ENCODE data around the gene ATRN.

ATRN gene

DNA sequence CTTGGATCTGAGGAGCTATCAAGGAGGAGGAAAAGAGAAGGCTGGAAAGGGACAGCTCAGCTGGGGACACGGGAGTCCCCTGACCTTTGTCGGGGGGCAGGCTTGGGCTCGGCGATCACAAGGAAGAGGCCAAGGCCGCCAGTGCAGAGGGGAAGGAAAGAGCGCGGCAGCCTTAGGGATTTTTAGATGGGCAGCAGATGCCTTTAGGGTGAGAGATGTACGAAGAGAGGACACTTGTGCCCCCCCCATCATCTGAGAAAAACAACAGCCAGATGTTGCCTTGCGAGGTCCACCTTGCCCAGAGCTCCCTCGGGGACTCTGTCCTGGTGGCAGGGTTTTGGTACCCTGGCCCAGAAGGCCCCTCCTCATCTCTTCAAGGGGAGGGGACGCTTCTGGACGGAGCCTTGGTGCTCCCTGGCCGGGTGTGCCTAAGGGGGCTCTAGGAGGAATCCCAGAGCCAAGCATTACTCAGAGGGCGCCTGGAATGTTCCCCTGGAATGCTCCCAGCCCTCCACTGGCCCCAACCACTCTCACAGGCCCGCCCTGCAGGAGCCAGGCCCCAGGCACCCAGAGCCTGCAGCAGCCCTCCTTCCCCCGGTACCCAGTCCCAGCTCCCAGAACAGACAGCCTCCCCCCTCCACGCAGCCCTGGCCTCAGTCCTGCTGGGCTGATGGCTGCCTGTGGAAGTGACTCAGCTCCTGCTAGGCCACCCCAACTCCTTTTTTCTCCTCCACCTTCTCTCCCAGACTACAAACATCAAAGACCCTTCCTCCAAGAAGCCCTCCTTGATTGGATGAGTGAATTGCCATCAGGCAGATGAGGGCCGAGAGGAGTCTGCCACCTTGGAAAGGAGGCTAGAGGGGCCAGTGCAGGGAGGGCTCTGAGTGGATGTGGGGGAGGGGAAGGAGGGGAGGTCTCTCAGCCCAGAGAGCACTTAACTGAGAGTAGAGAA lies 209.2 kb downstream of the ATRN start:
- peaks cover 24% of the 10 kb centered on the region for H3K27me3 ChIP-seq (ENCODE audit: control insufficient read depth, insufficient read depth, low read length)
- H3K4me1 ChIP-seq (ENCODE audit: control insufficient read depth, insufficient read depth, low read length): peaks cover 21% of the 10 kb centered on the region
- no peak overlapping the region for H3K4me3 ChIP-seq (ENCODE audit: low read depth, low read length)
- H3K9me3 ChIP-seq (ENCODE audit: control insufficient read depth, insufficient read depth, low read length): no peaks in the 10 kb centered on the region
- no peak overlapping the region for H3K9ac ChIP-seq (ENCODE audit: low read depth, low read length)
- H3K36me3 ChIP-seq (ENCODE audit: control insufficient read depth, insufficient read depth, low read length): no peaks in the 10 kb centered on the region
- H3K27ac ChIP-seq (ENCODE audit: low read depth, low read length): no peak overlapping the region

DNA sequence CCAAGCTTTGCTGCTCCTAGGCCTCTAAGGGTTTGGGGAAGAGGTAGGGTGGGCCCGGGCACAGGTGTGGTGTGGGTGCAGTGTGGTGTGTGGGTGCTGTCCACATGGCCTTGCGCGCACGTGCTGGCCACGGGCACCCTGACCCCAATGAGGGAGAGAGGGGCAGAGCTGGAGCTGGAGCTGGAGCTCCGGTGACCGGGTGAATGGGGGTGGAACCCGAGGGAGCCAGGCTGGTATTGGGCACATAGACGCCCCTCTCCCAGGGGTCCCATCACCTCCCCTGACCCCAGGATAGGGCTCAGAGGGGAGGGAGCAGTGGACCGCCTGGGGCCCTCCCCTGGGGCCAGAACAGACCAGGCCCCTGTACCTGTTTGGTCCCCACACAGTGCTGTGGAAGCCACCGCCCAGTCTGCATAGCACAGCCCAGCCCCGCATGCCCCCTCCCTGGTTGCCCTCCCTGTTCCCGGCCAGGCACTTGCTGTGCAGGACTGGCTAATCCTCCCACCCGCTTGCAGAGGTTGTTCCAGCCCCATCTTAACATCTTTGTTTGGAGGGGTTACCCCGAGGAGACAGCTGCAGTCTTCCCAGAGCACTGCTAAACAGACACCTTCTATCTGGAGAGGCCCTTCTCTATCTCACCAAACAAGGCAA lies 210.0 kb downstream of the ATRN start:
- H3K4me3 ChIP-seq (ENCODE audit: low read depth, low read length): peak overlapping the region; percentile 68; the same call in 1 of the 2 replicates

DNA sequence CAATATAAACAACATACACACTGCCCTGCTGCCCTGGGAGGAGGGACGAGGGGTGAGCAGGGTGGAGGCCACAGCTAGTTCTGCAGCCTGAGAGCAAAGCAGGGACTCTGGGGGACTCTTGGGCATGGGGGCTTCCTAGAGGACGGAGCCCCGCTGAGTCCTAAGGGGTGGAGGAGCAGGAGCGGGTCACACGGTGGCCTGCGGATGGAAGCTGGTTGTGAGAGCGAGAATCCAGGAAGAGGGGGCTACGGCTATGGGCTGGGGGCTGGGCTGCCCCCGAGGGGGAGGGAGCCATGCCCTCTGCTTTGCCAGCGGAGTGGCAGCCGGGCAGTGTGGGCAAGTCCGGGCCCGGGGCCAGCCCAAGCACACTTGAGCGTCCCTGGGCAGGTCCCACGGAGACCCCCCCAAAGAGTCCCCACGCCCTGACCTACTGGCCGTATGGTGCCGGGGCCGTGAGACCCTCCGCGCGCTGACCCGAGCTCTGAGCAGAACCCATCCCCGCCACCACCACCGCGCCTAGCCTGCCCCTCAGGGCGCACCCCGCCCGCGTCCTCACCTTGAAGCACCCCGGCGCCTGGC lies 210.6 kb downstream of the ATRN start:
- H3K4me3 ChIP-seq (ENCODE audit: low read depth, low read length): peak overlapping the region; percentile 68
- H3K9ac ChIP-seq (ENCODE audit: low read depth, low read length): no peak overlapping the region
- H3K9me3 ChIP-seq (ENCODE audit: control insufficient read depth, insufficient read depth, low read length): no peaks in the 10 kb centered on the region
- H3K4me1 ChIP-seq (ENCODE audit: control insufficient read depth, insufficient read depth, low read length): peaks cover 24% of the 10 kb centered on the region
- no peaks in the 10 kb centered on the region for H3K36me3 ChIP-seq (ENCODE audit: control insufficient read depth, insufficient read depth, low read length)
- peaks cover 21% of the 10 kb centered on the region for H3K27me3 ChIP-seq (ENCODE audit: control insufficient read depth, insufficient read depth, low read length)
- H3K27ac ChIP-seq (ENCODE audit: low read depth, low read length): no peak overlapping the region

More for the DNA sequence above, 210.0 kb downstream of the ATRN start:
- H3K27ac ChIP-seq (ENCODE audit: low read depth, low read length): no peak overlapping the region
- H3K36me3 ChIP-seq (ENCODE audit: control insufficient read depth, insufficient read depth, low read length): no peaks in the 10 kb centered on the region
- peaks cover 21% of the 10 kb centered on the region for H3K27me3 ChIP-seq (ENCODE audit: control insufficient read depth, insufficient read depth, low read length)
- H3K4me1 ChIP-seq (ENCODE audit: control insufficient read depth, insufficient read depth, low read length): peaks cover 24% of the 10 kb centered on the region
- no peaks in the 10 kb centered on the region for H3K9me3 ChIP-seq (ENCODE audit: control insufficient read depth, insufficient read depth, low read length)
- H3K9ac ChIP-seq (ENCODE audit: low read depth, low read length): no peak overlapping the region

DNA sequence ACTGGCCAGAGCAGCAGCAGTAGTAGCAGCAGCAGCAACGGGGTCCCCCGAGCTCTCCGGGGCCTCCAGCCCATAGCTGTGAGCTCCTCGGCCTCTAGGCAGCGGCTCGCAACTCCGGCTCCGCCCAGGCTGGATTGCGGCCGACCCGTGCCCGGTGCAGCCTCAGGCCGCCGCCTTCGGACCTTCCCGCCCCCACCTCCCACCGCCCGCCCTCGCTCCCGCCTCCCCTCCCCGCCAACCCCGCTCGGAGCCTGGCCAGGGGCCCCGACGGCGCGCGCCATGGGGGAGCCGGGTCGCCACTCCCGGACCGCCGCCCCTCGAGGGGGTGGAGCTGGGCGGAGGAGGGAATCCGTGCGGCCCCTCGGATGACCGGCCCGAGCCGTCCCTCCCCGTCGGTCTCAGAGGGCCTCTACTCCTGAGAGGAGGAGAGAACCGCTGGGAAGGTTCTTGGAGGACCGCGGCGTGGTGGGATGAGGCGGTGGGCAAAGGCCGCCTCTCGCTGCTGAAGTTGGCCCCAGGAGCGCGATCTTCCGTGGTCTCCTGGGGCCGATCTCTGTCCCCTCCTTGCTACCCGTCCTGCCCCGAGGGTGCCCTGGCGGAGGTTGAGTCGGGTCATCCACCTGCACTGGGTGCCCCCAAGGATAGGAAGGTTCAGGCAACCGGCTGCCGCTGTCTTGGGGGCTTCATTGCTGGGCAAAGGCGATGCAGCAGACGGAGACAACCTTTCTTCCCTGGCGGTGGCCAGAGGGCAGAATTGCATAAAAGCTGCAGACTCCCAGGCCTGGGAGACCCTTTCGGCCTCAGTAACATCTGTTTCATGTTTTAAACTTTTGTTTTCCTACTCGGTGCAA lies 211.3 kb downstream of the ATRN start, which contains the start of gene ADAM33:
ADAM33 (minus strand) TSS at position 80 of the 851 bp plus-strand sequence; CDS start at position 74, 6 bp downstream.
- no peaks in the 10 kb centered on the region for H3K9me3 ChIP-seq (ENCODE audit: control insufficient read depth, insufficient read depth, low read length)
- H3K9ac ChIP-seq (ENCODE audit: low read depth, low read length): no peak within 1 kb of the TSS
- no peaks in the 10 kb centered on the region for H3K36me3 ChIP-seq (ENCODE audit: control insufficient read depth, insufficient read depth, low read length)
- H3K27ac ChIP-seq (ENCODE audit: low read depth, low read length): no peak within 1 kb of the TSS
- peak within 1 kb of the TSS; percentile 68 for H3K4me3 ChIP-seq (ENCODE audit: low read depth, low read length)
- H3K4me1 ChIP-seq (ENCODE audit: control insufficient read depth, insufficient read depth, low read length): peaks cover 24% of the 10 kb centered on the region
- peaks cover 21% of the 10 kb centered on the region for H3K27me3 ChIP-seq (ENCODE audit: control insufficient read depth, insufficient read depth, low read length)

DNA sequence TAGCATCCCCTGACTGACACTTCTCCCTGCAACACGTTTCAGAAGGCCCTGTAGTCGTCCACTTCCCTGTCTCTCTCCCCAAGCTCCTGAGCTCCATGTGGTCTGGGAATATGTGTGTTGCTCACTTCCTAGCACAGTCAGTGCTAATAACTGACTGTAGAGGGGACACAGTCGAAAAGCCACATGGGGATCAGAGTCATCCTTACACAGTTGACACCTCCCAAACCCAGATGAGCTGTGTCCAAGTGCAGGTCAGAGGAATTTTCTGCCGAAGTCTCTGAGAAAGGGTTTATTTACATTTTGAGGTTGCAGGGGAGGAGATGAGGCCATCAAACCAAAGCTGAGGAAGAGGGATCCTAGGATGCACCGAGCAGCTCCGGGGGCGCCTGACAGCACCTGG lies 214.5 kb downstream of the ATRN start:
- Histone ChIP-seq H3K4me1 (ENCODE audit: control insufficient read depth, insufficient read depth, low read length) (peaks cover 22% of the 10 kb centered on the region), H3K4me3 (ENCODE audit: low read depth, low read length) (no peak overlapping the region), H3K27me3 (ENCODE audit: control insufficient read depth, insufficient read depth, low read length) (peaks cover 21% of the 10 kb centered on the region), H3K27ac (ENCODE audit: low read depth, low read length) (no peak overlapping the region), H3K9ac (ENCODE audit: low read depth, low read length) (no peak overlapping the region), H3K9me3 (ENCODE audit: control insufficient read depth, insufficient read depth, low read length) (no peaks in the 10 kb centered on the region), H3K36me3 (ENCODE audit: control insufficient read depth, insufficient read depth, low read length) (no peaks in the 10 kb centered on the region)

DNA sequence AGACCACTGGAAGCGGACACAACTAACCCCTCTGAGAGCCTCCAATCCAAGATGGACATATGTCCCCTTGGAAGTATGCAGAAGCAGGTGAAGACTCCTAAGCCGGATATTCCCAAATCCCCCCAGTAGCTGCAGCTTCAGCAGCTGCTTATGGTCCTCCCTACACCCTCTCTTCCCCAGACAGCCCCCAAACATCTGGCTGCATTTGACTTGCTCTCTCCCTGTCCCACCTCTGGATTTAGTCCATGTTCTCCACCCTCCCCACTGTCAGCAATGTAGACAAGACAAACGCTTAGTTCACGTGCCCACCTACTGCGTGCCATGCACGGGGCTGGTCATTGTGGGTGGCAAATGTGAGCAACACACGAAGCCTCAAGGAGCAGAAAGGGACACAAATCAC lies 215.6 kb downstream of the ATRN start:
- peaks cover 11% of the 10 kb centered on the region for H3K27me3 ChIP-seq (ENCODE audit: control insufficient read depth, insufficient read depth, low read length)
- H3K36me3 ChIP-seq (ENCODE audit: control insufficient read depth, insufficient read depth, low read length): no peaks in the 10 kb centered on the region
- no peak overlapping the region for H3K27ac ChIP-seq (ENCODE audit: low read depth, low read length)
- no peaks in the 10 kb centered on the region for H3K9me3 ChIP-seq (ENCODE audit: control insufficient read depth, insufficient read depth, low read length)
- H3K4me1 ChIP-seq (ENCODE audit: control insufficient read depth, insufficient read depth, low read length): peaks cover 11% of the 10 kb centered on the region
- no peak overlapping the region for H3K4me3 ChIP-seq (ENCODE audit: low read depth, low read length)
- H3K9ac ChIP-seq (ENCODE audit: low read depth, low read length): no peak overlapping the region

DNA sequence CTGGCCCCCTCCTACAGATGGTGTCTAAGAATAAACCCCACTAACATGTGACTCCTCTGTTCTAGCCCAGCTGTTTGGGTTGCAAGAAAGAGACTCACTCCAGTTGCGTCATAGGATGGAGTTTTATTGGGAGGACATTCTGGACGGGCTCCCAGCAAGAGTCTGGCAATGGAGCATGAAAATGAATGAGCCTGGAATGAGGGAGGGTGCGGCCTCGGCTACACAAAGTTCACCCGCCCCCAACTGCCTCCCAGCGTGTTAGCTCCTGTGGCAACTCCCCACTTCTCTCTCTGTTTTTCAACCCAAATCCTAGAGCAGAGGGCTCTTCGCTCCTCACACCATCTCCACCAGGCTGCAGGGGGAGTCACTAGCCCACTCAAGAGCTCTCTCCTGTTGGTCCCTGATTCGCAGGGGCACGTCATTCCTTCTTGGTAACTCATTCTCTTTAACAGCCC lies 216.1 kb downstream of the ATRN start:
- Histone ChIP-seq H3K4me3 (ENCODE audit: low read depth, low read length) (no peak overlapping the region), H3K4me1 (ENCODE audit: control insufficient read depth, insufficient read depth, low read length) (peaks cover 11% of the 10 kb centered on the region), H3K9ac (ENCODE audit: low read depth, low read length) (no peak overlapping the region), H3K27ac (ENCODE audit: low read depth, low read length) (no peak overlapping the region), H3K27me3 (ENCODE audit: control insufficient read depth, insufficient read depth, low read length) (peaks cover 7% of the 10 kb centered on the region), H3K9me3 (ENCODE audit: control insufficient read depth, insufficient read depth, low read length) (no peaks in the 10 kb centered on the region), H3K36me3 (ENCODE audit: control insufficient read depth, insufficient read depth, low read length) (no peaks in the 10 kb centered on the region)

DNA sequence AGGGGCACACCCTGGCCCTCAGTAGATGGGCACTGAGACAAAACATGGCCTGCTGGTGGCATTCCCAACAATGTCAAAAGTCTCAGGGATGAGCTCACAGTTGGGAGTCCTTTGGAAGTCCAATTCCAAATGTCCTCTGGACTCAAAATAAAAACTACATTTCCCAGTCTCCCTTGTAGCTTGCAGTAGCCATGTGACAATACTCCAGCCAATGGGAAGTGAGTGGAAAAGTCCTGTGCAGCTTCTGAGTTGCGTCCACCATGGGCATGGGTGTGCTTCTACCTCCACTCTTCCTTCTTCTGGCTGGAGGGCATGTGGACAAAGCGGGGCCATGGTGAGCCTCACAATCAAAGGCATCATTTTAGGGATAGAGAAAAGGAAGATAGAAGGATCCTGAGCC lies 216.8 kb downstream of the ATRN start:
- H3K27ac ChIP-seq (ENCODE audit: low read depth, low read length): no peak overlapping the region
- no peak overlapping the region for H3K4me3 ChIP-seq (ENCODE audit: low read depth, low read length)
- H3K4me1 ChIP-seq (ENCODE audit: control insufficient read depth, insufficient read depth, low read length): peaks cover 11% of the 10 kb centered on the region
- peaks cover under 1% of the 10 kb centered on the region for H3K27me3 ChIP-seq (ENCODE audit: control insufficient read depth, insufficient read depth, low read length)
- no peaks in the 10 kb centered on the region for H3K9me3 ChIP-seq (ENCODE audit: control insufficient read depth, insufficient read depth, low read length)
- no peaks in the 10 kb centered on the region for H3K36me3 ChIP-seq (ENCODE audit: control insufficient read depth, insufficient read depth, low read length)
- no peak overlapping the region for H3K9ac ChIP-seq (ENCODE audit: low read depth, low read length)

DNA sequence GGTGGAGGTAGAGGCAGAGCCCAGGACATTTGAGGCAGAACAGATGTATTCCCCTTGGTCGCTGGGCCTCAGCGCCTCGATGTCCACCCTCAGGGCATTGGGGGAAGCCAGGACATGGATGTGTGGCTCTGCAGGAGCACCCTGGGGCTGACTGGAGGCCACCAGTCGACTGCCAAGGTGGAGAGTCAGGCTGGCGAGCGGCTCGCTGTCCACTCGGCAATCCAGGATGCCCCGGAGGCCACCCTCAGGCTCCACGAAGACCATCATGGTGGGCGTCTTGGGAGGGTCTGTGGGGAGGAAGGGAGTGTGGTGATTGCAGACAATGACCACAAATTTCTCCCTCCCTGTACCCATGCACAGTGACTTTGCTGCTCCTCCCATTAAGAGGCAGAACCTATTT lies 219.2 kb downstream of the ATRN start:
- no peaks in the 10 kb centered on the region; the same call in none of the 2 replicates for H3K27me3 ChIP-seq (ENCODE audit: control insufficient read depth, insufficient read depth, low read length)
- no peak overlapping the region for H3K27ac ChIP-seq (ENCODE audit: low read depth, low read length)
- no peaks in the 10 kb centered on the region for H3K36me3 ChIP-seq (ENCODE audit: control insufficient read depth, insufficient read depth, low read length)
- H3K9me3 ChIP-seq (ENCODE audit: control insufficient read depth, insufficient read depth, low read length): no peaks in the 10 kb centered on the region
- H3K9ac ChIP-seq (ENCODE audit: low read depth, low read length): no peak overlapping the region
- H3K4me1 ChIP-seq (ENCODE audit: control insufficient read depth, insufficient read depth, low read length): peaks cover 3% of the 10 kb centered on the region; the same call in 1 of the 2 replicates
- H3K4me3 ChIP-seq (ENCODE audit: low read depth, low read length): no peak overlapping the region

DNA sequence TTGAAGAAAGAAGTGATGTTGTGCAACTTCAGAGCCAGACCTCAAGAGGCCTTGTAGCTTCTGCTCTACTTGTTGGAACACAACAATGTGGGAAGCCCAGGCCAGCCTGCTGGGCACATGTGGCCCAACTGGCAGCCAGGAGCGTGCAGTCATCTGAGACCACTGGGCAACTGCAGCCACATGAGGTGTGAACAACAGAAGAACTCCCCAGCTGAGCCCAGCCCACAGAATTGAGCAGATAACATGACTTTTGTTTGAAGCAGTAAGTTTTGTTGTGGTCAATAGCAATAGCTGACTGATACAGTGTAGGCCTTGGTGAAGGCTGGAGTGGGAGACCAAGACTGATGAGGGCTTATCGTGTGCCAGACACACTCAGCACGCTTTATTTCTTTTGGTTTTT lies 219.6 kb downstream of the ATRN start:
- Histone ChIP-seq H3K9ac (ENCODE audit: low read depth, low read length) (no peak overlapping the region), H3K36me3 (ENCODE audit: control insufficient read depth, insufficient read depth, low read length) (no peaks in the 10 kb centered on the region), H3K27me3 (ENCODE audit: control insufficient read depth, insufficient read depth, low read length) (no peaks in the 10 kb centered on the region; the same call in none of the 2 replicates), H3K27ac (ENCODE audit: low read depth, low read length) (no peak overlapping the region), H3K4me3 (ENCODE audit: low read depth, low read length) (no peak overlapping the region), H3K4me1 (ENCODE audit: control insufficient read depth, insufficient read depth, low read length) (no peaks in the 10 kb centered on the region), H3K9me3 (ENCODE audit: control insufficient read depth, insufficient read depth, low read length) (no peaks in the 10 kb centered on the region)
